K562 (cell line): ENCODE measurements around the gene CARS2. TPM values are rescaled to one million over a fixed set of nuclear protein-coding genes. Genes with fewer than 3 reads are reported as not detected.
A peak's percentile ranks its signal among the peaks of the same experiment; 100 is the strongest.

ENCODE experiments used
- ATAC-seq: fragments of 200-7000 bp; cut with Tn5 transposase; 3 replicates; pipeline ENCODE4 v1.9.1; 2020; ENCODE audit warnings: moderate library complexity
- BruUV-seq: library from RNA; stranded (reverse); fragments of 400-500 nt; replicated peaks from 2 replicates; lab custom pipeline; 2021; lab: Mats Ljungman, UMichigan
- CTCF ChIA-PET: fragments of 300-600 bp; formaldehyde crosslinking; extraction: SDS; loops from one replicate; lab custom pipeline; 2021; ENCODE audit warnings: low intra/inter-chr PET ratio; lab: Yijun Ruan, JAX
- POLR2A ChIA-PET: fragments of 300-600, 350-650 bp; sonication (Branson Sonifier 250); formaldehyde crosslinking; extraction: SDS; loops from one replicate; lab custom pipeline; 2021; ENCODE audit warnings: antibody characterized with exemption, inconsistent platforms; lab: Yijun Ruan, JAX
- DNase-seq, 4 experiments: peaks; one replicate each; pipeline versions ENCODE4 v3.0.0 to v3.0.0-alpha.2; 2011 to 2018; ENCODE audit warnings: low spot score in 3 of 4, mixed read lengths in 3 of 4; ENCODE audit errors: extremely low read depth in 1 of 4
- FAIRE-seq: peaks from 2 replicates; lab custom pipeline; 2011; peaks lifted over from hg19 to GRCh38; lab: Jason Lieb, UNC
- H2AFZ ChIP-seq: 2 replicates; pipeline ENCODE4 v1.6.0; 2011; ENCODE audit warnings: low read depth, low read length, control low read depth, inconsistent platforms
- H3K27ac ChIP-seq: fragments of 200-600 bp; 3 replicates; pipeline ENCODE4 v1.8.0; 2011; ENCODE audit warnings: low read depth, mild to moderate bottlenecking, control low read depth, inconsistent platforms, low read length, moderate library complexity, mixed read lengths; ENCODE audit errors: extremely low read depth
- H3K27me3 ChIP-seq, 2 experiments: fragments of 300-600 bp in 1 of 2; 2 replicates in 1 of 2; 3 replicates in 1 of 2; pipeline versions ENCODE4 v1.6.0 to v1.8.0; 2011; ENCODE audit warnings: inconsistent platforms in 2 of 2, low read length in 2 of 2, mild to moderate bottlenecking in 1 of 2, mixed read lengths in 1 of 2, moderate library complexity in 1 of 2; ENCODE audit not compliant: control insufficient read depth in 2 of 2, insufficient read depth in 2 of 2
- H3K36me3 ChIP-seq: fragments of 300-600 bp; 3 replicates; pipeline ENCODE4 v1.8.0; 2011; ENCODE audit warnings: mild to moderate bottlenecking, low read length, inconsistent platforms; ENCODE audit not compliant: control insufficient read depth, insufficient read depth
- H3K4me1 ChIP-seq, 2 experiments: fragments of 200-600 bp in 1 of 2; replicated peaks in 1 of 2; 2 replicates in 1 of 2; 3 replicates in 1 of 2; pipeline versions ENCODE4 v1.5.1 to v1.8.0; 2011; ENCODE audit warnings: inconsistent platforms in 2 of 2, low read length in 2 of 2, mild to moderate bottlenecking in 1 of 2, mixed read lengths in 1 of 2, moderate library complexity in 1 of 2; ENCODE audit not compliant: control insufficient read depth in 2 of 2, insufficient read depth in 2 of 2
- H3K4me2 ChIP-seq: 2 replicates; pipeline ENCODE4 v1.6.1; 2011; ENCODE audit warnings: low read length, control low read depth, inconsistent platforms, mixed read lengths; ENCODE audit not compliant: insufficient read depth
- H3K4me3 ChIP-seq: fragments of 200-600 bp; sonication (generic), shearing (Covaris generic); 2 replicates; pipeline ENCODE4 v1.5.1; 2016; ENCODE audit warnings: control low read depth, inconsistent platforms
- H3K79me2 ChIP-seq: fragments of 200-600 bp; 3 replicates; pipeline ENCODE4 v1.8.0; 2011; ENCODE audit warnings: low read length, inconsistent platforms; ENCODE audit not compliant: control insufficient read depth, insufficient read depth
- H3K9ac ChIP-seq, 2 experiments: 2 replicates each; pipeline versions ENCODE4 v1.6.0 to v1.6.1; 2011; ENCODE audit warnings: low read depth in 2 of 2, low read length in 2 of 2, control low read depth in 1 of 2, inconsistent platforms in 1 of 2, mild to moderate bottlenecking in 1 of 2, mixed read lengths in 1 of 2; ENCODE audit not compliant: insufficient read depth in 1 of 2
- H3K9me1 ChIP-seq: one replicate; pipeline ENCODE4 v1.6.0; 2011; ENCODE audit warnings: inconsistent platforms, mild to moderate bottlenecking, low read length, moderate library complexity; ENCODE audit not compliant: control insufficient read depth, insufficient read depth
- H3K9me3 ChIP-seq: replicated peaks from 2 replicates; pipeline ENCODE4 v1.5.1; 2011; ENCODE audit warnings: low read depth, low read length, inconsistent platforms; ENCODE audit not compliant: control insufficient read depth, insufficient read depth
- H4K20me1 ChIP-seq: replicated peaks from 2 replicates; pipeline ENCODE4 v1.6.1; 2011; ENCODE audit warnings: low read length, inconsistent platforms, mixed read lengths; ENCODE audit not compliant: control insufficient read depth, insufficient read depth
- ASH1L ChIP-seq: fragments of 450-650 bp; IDR thresholded peaks from 2 replicates; pipeline ENCODE4 v1.6.1; 2018; ENCODE audit warnings: borderline replicate concordance, mild to moderate bottlenecking, low read depth; ENCODE audit not compliant: partially characterized antibody
- ELF1 ChIP-seq: fragments of 200-800 bp; sonication (Bioruptor generic); IDR thresholded peaks from 2 replicates; pipeline ENCODE4 v1.6.1; 2016; ENCODE audit warnings: missing genetic modification characterization, missing compliant biosample characterization
- HDAC3 ChIP-seq: fragments of 450-650 bp; IDR thresholded peaks from 2 replicates; pipeline ENCODE4 v1.6.1; 2018; ENCODE audit warnings: borderline replicate concordance, mild to moderate bottlenecking, moderate library complexity; ENCODE audit not compliant: partially characterized antibody
- L3MBTL2 ChIP-seq: fragments of 450-650 bp; IDR thresholded peaks from 2 replicates; pipeline ENCODE4 v1.6.1; 2016; ENCODE audit warnings: mild to moderate bottlenecking, moderate library complexity
- MCM3 ChIP-seq: fragments of 450-650 bp; IDR thresholded peaks from 2 replicates; pipeline ENCODE4 v1.6.1; 2016
- MECOM ChIP-seq: fragments of 250-450 bp; sonication (Bioruptor Pico); IDR thresholded peaks from 2 replicates; pipeline ENCODE4 v1.8.0; 2022; ENCODE audit warnings: inconsistent platforms
- POLR2A ChIP-seq: fragments of 450-650 bp; conservative IDR thresholded peaks from 2 replicates; pipeline ENCODE4 v1.6.1; 2016
- POLR2B ChIP-seq: fragments of 450-650 bp; IDR thresholded peaks from 2 replicates; pipeline ENCODE4 v1.6.1; 2018; ENCODE audit warnings: low read depth; ENCODE audit not compliant: partially characterized antibody
- PTRF ChIP-seq: fragments of 450-650 bp; IDR thresholded peaks from 2 replicates; pipeline ENCODE4 v1.6.1; 2016; ENCODE audit warnings: mild to moderate bottlenecking, missing genetic modification characterization, missing compliant biosample characterization
- TAF7 ChIP-seq: fragments of 450-650 bp; IDR thresholded peaks from 2 replicates; pipeline ENCODE4 v1.6.1; 2016; ENCODE audit warnings: missing genetic modification characterization, missing compliant biosample characterization
- ZNF143 ChIP-seq: sonication (generic); formaldehyde crosslinking; IDR thresholded peaks from 2 replicates; pipeline ENCODE4 v1.9.0; 2022; ENCODE audit warnings: mild to moderate bottlenecking, missing genetic modification reagents
- ZNF274 ChIP-seq: IDR thresholded peaks from 2 replicates; pipeline ENCODE4 v1.6.1; 2011; ENCODE audit warnings: low read depth, mild to moderate bottlenecking, low read length, moderate library complexity, borderline replicate concordance
- ZNF79 ChIP-seq: fragments of 250-450 bp; sonication (Bioruptor Pico); IDR thresholded peaks from 2 replicates; pipeline ENCODE4 v1.4.0; 2020; ENCODE audit warnings: low read depth, mild to moderate bottlenecking, moderate library complexity
- WGBS: fragments of 100-300 bp; shearing (Covaris generic); methylation state at CpG from one replicate; pipeline ENCODE4 v1.1.6; 2016; ENCODE audit warnings: low coverage, mixed read lengths; ENCODE audit not compliant: insufficient coverage; ENCODE audit errors: missing lambda C conversion rate; 5-methylcytosine and 5-hydroxymethylcytosine counted together
- in situ Hi-C: fragments of 300-500 bp; cut with MboI; formaldehyde crosslinking; loops from 4 replicates; pipeline ENCODE4 v1.15.0; 2018; ENCODE audit warnings: inconsistent platforms, mixed read lengths
- intact Hi-C: fragments of 100-400 bp; cut with micrococcal nuclease; formaldehyde crosslinking; loops from 2 replicates; pipeline ENCODE4 v1.14.2; 2022
- polyA plus RNA-seq, 8 experiments: library from polyadenylated mRNA; depleted of rRNA in 4 of 8; stranded (reverse) in 5 of 8; unstranded in 3 of 8; fragments of >200 nt; fragmentation: Nextera tagmentation in 2 of 8; fragmentation: Illumina TruSeq in 1 of 8; extraction: Ambion mirVana in 2 of 8; extraction: Trizol in 1 of 8; gene quantifications; 2 replicates each; pipeline versions ENCODE4 v1.2.1 to v1.2.3, GENCODE V29; 2011 to 2014; ENCODE audit warnings: inconsistent platforms in 1 of 8, missing spikeins in 1 of 8
- total RNA-seq, 7 experiments: library from RNA; depleted of rRNA in 6 of 7; stranded (reverse); fragments of >200 nt in 6 of 7; fragmentation: Illumina TruSeq in 2 of 7; extraction: Trizol in 2 of 7; gene quantifications; 2 replicates each; pipeline versions ENCODE4 v1.2.1 to v1.2.3, GENCODE V29; 2011 to 2021; ENCODE audit warnings: low replicate concordance in 1 of 7
- TF ChIP-seq, protein P1 (sequence below), 2 experiments: fragments of 450-650 bp in 1 of 2; IDR thresholded peaks; 2 replicates each; pipeline ENCODE4 v1.6.1; 2011 to 2017; ENCODE audit warnings: low read depth in 2 of 2, antibody characterized with exemption in 1 of 2, borderline replicate concordance in 1 of 2, low read length in 1 of 2, mild to moderate bottlenecking in 1 of 2, mixed read lengths in 1 of 2; ENCODE audit not compliant: control insufficient read depth in 1 of 2
- TF ChIP-seq, protein P2 (sequence below): fragments of 450-650 bp; IDR thresholded peaks from 2 replicates; pipeline ENCODE4 v1.7.0; 2016; ENCODE audit warnings: borderline replicate concordance

CARS2 gene
- total and polyA plus RNA-seq, 9 of the 15 experiments (the other 6 are each of a cell fraction or from before 2014, with no cell fraction given), result 1.7 to 37.4 (median 30.5) TPM

DNA sequence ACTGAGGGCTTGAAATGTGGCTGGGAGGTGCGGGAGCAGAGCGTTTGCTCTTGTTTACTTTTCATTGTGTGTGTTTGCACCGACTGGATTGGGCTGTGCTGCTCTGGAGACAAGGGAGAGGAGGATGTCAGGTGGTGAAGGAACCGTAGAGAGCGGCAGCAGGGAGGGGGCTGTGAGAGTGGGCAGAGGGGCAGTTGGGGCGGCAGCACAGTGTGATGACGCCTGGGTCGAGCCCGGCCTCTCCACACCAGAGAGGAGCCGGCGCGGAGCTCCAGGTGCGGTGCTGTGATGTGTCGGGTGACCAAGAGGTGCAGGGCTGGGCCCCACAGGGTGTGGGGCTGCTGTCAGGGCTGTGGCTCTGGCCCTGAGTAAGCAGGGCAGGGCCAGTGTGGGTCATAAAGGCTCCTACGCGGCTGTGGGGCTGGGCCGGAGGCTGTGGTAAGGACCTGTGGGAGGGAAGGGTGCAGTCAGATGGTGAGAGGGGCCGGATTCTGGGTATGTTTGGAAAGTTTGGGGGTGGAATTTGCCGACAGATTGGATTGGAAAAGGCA is 80.1 kb downstream of the CARS2 start (continued):
- no peak for TF ChIP-seq MECOM (CRISPR knock-in tag)
- no peak for TF ChIP-seq TAF7 (tag)
- TF ChIP-seq PTRF (tag), result no peak
- TF ChIP-seq L3MBTL2, result no peak

DNA sequence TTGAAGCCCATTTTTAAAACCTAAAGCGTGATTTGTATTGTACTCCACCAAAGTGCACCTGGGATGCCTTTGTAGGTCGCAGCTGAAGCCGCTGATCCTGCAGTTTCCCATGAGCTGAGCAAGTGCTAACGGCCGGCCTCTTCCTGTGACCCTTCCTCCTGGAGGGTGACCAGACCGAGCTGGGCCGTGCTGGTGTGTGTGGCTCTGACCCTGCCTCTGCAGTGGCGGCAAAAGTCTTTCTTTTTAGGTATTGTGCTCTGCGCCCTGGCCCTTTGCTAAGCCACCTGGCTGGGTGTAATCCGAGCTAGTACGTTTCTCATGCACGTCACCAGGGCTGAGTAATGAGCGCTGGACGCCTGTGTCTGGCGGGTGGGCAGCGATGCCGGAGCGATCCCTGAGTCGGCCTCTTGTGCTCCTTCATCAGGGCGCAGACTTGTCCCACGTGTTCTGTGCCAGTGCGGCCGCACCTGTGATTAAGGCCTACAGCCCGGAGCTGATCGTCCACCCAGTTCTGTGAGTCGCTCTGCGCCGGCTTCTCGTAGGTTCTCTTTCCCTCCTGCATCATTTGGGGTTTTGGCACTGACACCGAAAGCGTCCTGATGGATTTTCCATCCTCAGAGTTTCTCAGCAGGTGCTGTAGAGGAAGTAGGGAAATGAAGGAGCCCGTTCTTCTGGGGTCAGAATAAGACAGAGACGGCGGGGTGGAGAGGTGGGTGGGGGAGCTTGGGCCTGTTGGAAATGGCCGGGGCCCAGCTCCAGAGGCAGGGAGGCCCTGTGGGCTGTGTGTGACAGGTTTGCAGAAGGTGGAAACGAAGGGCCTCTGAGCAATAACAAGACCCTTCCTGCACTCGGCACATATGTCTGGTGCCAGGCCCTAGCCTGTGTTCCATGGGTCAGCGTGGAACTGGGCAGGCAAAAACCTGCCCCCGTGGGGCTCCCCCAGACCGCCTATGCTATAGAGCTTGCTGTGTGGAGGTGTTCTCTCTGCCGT is 80.9 kb downstream of the CARS2 start:
- Histone ChIP-seq H3K79me2 (peaks cover 39% of the 10 kb centered on the region), H2AFZ (no peak overlapping the region), H3K9me3 (no peaks in the 10 kb centered on the region), H3K4me2 (no peak overlapping the region), H3K4me3 (no peak overlapping the region), H3K27me3 (no peaks in the 10 kb centered on the region), H3K4me1 (peaks cover 0 to 12% of the 10 kb centered on the region in 2 experiments; a peak in 1 of 5 replicates), H3K27ac (no peak overlapping the region), H3K9ac (peak overlapping the region in 1 of 2 experiments; percentile 35; a peak in 2 of 4 replicates), H3K36me3 (peaks cover 38% of the 10 kb centered on the region; the same call in 2 of the 3 replicates), H3K9me1 (no peaks in the 10 kb centered on the region), H4K20me1 (peaks cover 6% of the 10 kb centered on the region; the same call in 1 of the 2 replicates)
- in situ Hi-C loops (no loop called here), intact Hi-C loops (no loop called here)
- no peak for FAIRE-seq
- no peak for DNase-seq
- ChIA-PET POLR2A (interaction anchor here (0.9 kb wide), 1 partner anchor 25 kb away, joined by 3 read pairs; no protein-coding TSS in a partner anchor), CTCF (no interaction called here)
- no peak for ATAC-seq
- no TSS peak for BruUV-seq
- WGBS, result 93% methylated on average over 21 of the region's 41 CpGs
- TF ChIP-seq ZNF274 (no peak), ZNF143 (no peak), ZNF79 (no peak), MCM3 (no peak), ASH1L (no peak), POLR2B (no peak), ELF1 (tag) (no peak), HDAC3 (no peak), POLR2A (no peak)
- TF ChIP-seq, protein P1, sequence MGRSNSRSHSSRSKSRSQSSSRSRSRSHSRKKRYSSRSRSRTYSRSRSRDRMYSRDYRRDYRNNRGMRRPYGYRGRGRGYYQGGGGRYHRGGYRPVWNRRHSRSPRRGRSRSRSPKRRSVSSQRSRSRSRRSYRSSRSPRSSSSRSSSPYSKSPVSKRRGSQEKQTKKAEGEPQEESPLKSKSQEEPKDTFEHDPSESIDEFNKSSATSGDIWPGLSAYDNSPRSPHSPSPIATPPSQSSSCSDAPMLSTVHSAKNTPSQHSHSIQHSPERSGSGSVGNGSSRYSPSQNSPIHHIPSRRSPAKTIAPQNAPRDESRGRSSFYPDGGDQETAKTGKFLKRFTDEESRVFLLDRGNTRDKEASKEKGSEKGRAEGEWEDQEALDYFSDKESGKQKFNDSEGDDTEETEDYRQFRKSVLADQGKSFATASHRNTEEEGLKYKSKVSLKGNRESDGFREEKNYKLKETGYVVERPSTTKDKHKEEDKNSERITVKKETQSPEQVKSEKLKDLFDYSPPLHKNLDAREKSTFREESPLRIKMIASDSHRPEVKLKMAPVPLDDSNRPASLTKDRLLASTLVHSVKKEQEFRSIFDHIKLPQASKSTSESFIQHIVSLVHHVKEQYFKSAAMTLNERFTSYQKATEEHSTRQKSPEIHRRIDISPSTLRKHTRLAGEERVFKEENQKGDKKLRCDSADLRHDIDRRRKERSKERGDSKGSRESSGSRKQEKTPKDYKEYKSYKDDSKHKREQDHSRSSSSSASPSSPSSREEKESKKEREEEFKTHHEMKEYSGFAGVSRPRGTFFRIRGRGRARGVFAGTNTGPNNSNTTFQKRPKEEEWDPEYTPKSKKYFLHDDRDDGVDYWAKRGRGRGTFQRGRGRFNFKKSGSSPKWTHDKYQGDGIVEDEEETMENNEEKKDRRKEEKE (IDR thresholded peaks at IDR 0.05; ENCODE audit: borderline replicate concordance in 1 of 2, control insufficient read depth in 1 of 2, low read depth in 2 of 2, low read length in 1 of 2), result no peak
- TF ChIP-seq, protein P2, sequence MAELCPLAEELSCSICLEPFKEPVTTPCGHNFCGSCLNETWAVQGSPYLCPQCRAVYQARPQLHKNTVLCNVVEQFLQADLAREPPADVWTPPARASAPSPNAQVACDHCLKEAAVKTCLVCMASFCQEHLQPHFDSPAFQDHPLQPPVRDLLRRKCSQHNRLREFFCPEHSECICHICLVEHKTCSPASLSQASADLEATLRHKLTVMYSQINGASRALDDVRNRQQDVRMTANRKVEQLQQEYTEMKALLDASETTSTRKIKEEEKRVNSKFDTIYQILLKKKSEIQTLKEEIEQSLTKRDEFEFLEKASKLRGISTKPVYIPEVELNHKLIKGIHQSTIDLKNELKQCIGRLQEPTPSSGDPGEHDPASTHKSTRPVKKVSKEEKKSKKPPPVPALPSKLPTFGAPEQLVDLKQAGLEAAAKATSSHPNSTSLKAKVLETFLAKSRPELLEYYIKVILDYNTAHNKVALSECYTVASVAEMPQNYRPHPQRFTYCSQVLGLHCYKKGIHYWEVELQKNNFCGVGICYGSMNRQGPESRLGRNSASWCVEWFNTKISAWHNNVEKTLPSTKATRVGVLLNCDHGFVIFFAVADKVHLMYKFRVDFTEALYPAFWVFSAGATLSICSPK, result no peak
